Measurements from ENCODE around the gene DGKG. TPM values are rescaled to one million over a fixed set of nuclear protein-coding genes. Genes with fewer than 3 reads are reported as not detected.

DGKG gene
- total and polyA plus RNA-seq, 8 donors: 4.2 to 7.6 (median 5.5) TPM

DNA sequence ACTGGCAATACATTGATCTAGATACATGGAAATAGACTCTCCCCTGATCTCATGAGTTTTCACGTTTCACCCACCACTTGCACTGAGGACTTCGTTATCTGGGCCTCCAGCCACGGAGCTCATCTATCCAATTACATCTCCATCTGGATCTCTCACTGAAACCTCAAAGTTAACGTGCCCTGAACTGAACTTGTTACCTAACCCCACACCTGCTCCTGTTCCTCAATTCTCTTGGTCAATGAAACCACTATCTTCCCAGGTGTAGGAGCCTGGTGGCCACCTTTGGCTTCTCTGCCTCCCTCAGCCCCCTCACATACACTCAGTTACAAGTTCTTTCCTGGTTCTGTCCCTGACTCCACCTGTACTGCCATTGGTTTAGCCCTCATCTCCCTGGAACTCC, 9.7 kb downstream of the DGKG start:
- peaks cover 0 to 5% of the 10 kb centered on the region in 2 donors for H3K4me1 ChIP-seq
- H3K36me3 ChIP-seq: no peaks in the 10 kb centered on the region
- H3K27me3 ChIP-seq: peaks cover 0 to 5% of the 10 kb centered on the region in 2 donors
- H3K27ac ChIP-seq: no peak overlapping the region
- DNase-seq (no peak), ATAC-seq (no peak)
- H3K4me3 ChIP-seq: no peak overlapping the region
- intact Hi-C loops (cut with DNase I): no loop called here
- no peaks in the 10 kb centered on the region for H3K9me3 ChIP-seq
- no peak for TF ChIP-seq CTCF (IDR thresholded peaks at IDR 0.05)

DNA sequence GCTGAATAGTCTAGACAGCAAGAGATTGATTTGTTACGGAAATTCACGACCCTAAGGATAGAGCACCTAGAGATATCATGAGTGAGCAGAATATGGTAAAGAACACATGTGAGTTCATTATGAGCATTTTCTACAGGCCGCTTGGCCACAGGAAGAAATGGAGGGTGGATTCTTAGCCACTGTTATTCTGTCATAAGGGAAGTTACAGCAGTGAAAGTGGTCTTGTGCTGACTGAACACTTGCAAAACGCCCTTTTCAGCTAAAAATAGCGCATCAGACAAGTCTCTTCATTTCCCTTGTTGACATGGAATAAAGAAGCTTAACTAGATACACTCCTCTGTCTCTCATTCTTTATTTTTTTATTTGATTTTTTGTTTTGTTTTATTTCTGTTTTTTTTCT, 19.8 kb downstream of the DGKG start:
- Histone ChIP-seq H3K4me1 (peaks cover 3 to 24% of the 10 kb centered on the region in 2 donors), H3K27ac (peak overlapping the region in 1 of 2 donors; percentile 53), H3K36me3 (no peaks in the 10 kb centered on the region), H3K27me3 (no peaks in the 10 kb centered on the region), H3K4me3 (no peak overlapping the region), H3K9me3 (no peaks in the 10 kb centered on the region)
- intact Hi-C loops (cut with DNase I): no loop called here
- no peak for TF ChIP-seq CTCF (IDR thresholded peaks at IDR 0.05)
- ATAC-seq (peak; percentile 58), DNase-seq (no peak)

- ATAC-seq: no peak
- no peak overlapping the region for H3K27ac ChIP-seq
- no peaks in the 10 kb centered on the region for H3K36me3 ChIP-seq
These were observed 21.8 kb downstream of the DGKG start for GRCh38 chr3:186340204-186340603.

GRCh38 chr3:186339180-186339918, 22.7 kb downstream of the DGKG start:
- Histone ChIP-seq H3K27me3 (no peaks in the 10 kb centered on the region), H3K9me3 (no peaks in the 10 kb centered on the region), H3K36me3 (no peaks in the 10 kb centered on the region), H3K27ac (no peak overlapping the region), H3K4me3 (no peak overlapping the region), H3K4me1 (peaks cover 3 to 24% of the 10 kb centered on the region in 2 donors)
- no peak for DNase-seq
- no peak for TF ChIP-seq CTCF (IDR thresholded peaks at IDR 0.05)
- no peak for ATAC-seq
- intact Hi-C loops (cut with DNase I): no loop called here

More at GRCh38 chr3:186340204-186340603, 21.8 kb downstream of the DGKG start:
- no peak for DNase-seq
- peaks cover 3 to 24% of the 10 kb centered on the region in 2 donors for H3K4me1 ChIP-seq
- H3K4me3 ChIP-seq: no peak overlapping the region
- H3K27me3 ChIP-seq: no peaks in the 10 kb centered on the region
- no peaks in the 10 kb centered on the region for H3K9me3 ChIP-seq
- intact Hi-C loops (cut with DNase I): no loop called here
- TF ChIP-seq CTCF (IDR thresholded peaks at IDR 0.05): no peak

DNA sequence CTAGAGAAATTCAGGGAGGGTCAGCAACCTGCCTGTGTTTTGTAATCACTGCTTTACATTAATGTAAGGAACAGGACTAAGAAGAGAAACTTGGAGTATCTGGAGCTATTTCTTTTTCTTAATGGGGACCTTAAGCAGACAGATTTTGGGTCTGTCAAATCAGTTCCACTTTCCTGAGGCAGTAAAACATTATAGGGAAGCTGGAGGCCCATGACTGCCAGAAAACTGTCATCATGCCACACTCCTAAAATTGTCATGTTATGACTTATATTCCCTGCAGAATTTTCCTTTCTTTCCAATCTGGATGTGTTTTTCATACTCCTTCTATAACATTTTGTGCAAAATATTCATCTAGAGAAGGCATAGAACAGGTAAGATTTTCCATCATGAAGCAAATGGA, 28.8 kb downstream of the DGKG start:
- H3K27ac ChIP-seq: no peak overlapping the region

More for the DNA sequence above, 28.8 kb downstream of the DGKG start:
- Histone ChIP-seq H3K4me1 (no peaks in the 10 kb centered on the region), H3K4me3 (no peak overlapping the region), H3K9me3 (no peaks in the 10 kb centered on the region), H3K27me3 (no peaks in the 10 kb centered on the region), H3K36me3 (no peaks in the 10 kb centered on the region)
- intact Hi-C loops (cut with DNase I): no loop called here
- DNase-seq (no peak), ATAC-seq (no peak)
- no peak for TF ChIP-seq CTCF (IDR thresholded peaks at IDR 0.05)

All from left lung (tissue), 10 donors.